NOMO-1 (cell line): ENCODE data around the gene FAXC.
A peak's percentile ranks its signal among the peaks of the same experiment; 100 is the strongest.
"Not testable (repeated sequence)": the region's sequence is repeated elsewhere in the genome, so short reads cannot be mapped to it uniquely, and the experiment has no call there.

Source experiments
- DNase-seq, 2 experiments: peaks; one replicate each; lab custom pipeline; 2025; ENCODE audit not compliant: unreplicated experiment in 2 of 2; lab: John Stamatoyannopoulos, UW

The FAXC gene

DNA sequence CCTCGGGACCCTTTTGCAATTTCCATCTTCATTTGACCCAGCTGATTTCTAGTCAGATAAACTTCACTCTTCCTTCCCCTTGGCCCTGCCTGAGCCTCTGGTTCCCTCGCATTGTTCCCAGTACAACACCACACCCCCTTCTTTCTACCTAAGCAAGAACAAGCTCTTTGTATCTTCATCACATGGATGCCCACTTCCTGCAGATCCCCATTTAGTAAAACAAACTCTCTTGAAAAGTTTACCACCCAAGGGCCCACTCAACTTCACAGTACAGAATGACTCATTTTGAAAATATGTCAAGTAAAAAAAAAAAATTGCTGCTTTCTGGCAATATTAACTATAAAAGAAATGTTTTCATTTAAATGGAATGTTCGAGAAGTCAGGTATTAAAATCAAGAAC lies 5.2 kb downstream of the FAXC start:
- DNase-seq, result no peak

GRCh38 chr6:99341862-99342455 lies 7.5 kb downstream of the FAXC start:
- no peak for DNase-seq

- no peak for DNase-seq
These were observed 11.3 kb downstream of the FAXC start for GRCh38 chr6:99338188-99338587.

DNA sequence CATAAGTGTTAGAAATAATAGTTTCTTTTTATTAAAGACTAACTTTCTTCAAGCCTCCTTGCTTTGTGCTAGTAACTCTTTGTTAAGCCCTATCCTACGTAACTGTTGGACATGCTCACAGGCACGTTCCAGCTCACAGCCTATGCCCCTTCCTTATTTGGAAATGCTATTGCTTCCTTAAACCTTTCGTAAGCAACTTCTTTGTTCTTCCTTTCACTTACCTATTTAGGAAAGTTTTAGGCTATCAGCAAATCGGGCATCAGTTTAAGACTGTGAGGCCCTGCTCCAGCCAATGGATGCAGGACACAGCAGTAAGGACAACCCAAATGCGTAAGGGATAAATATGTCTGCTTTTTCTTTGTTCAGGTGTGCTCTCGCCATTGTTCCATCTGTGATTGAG lies 14.2 kb downstream of the FAXC start:
- DNase-seq, result not testable (repeated sequence)

- peak; percentile 6 to 35 for DNase-seq
These were observed 14.8 kb downstream of the FAXC start for GRCh38 chr6:99334526-99335127.

DNA sequence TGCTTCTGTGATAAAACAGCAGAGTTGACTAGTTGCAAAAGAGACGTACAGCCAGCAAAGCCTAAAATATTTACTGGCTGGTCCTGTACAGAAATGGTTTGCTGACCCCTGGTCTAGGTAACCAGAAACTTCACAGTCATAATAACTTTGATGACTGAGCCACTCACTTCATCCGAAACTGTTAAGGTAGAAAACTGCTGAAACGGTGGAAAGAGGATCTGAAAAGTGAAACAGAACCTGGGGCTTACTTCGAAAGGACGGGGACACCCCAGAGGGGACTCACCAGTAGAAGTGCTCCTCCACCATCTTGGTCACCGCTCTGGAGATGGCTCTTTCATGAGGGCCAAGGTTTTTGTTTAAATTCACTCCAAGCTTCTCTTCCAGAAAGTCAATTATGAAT lies 16.4 kb downstream of the FAXC start:
- DNase-seq, result no peak

DNA sequence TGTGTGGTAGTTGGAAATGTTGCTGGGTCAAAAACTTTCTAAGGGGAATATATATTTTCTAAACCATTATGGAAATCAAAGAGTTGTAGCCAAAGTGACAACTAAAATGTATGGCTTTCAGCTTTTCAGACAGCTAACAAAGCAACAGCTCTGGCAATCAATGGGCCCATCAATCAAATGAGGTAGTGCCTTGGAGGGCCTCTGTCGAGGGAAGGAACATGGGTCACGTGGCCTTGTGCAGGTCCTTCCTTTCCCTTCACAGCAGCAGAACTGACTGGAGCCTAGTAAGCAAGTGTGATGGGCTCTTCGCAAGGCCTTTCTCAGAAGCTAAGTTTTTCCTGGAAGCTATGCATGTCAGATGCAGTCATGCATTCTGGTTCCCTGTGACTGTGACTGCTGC lies 17.9 kb downstream of the FAXC start:
- DNase-seq, result no peak

- DNase-seq, result peak; percentile 34 to 62
These were observed 19.3 kb downstream of the FAXC start for GRCh38 chr6:99330159-99330558.

GRCh38 chr6:99324996-99325395 lies 24.5 kb downstream of the FAXC start:
- DNase-seq, result no peak

- no peak for DNase-seq
These were observed 30.9 kb downstream of the FAXC start for GRCh38 chr6:99318566-99318965.

DNA sequence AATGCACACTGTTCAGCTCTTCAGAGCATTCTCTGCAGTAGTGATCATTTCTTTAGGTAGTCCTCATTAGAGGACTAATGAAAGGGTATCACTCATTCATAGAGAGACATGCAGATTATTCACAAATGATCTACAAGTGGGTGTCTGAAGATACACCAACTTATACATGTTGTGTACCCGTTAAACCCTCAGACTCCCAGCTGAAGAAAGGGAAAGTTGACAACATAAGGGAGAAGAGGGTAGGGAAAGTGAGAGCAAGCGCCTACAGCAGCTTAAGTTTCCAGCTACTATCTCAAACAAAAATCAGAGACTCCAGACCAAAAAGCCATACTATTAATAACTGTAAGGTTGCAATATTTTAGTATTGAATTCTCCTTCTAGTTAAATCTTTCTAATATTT lies 37.1 kb downstream of the FAXC start:
- no peak for DNase-seq

DNA sequence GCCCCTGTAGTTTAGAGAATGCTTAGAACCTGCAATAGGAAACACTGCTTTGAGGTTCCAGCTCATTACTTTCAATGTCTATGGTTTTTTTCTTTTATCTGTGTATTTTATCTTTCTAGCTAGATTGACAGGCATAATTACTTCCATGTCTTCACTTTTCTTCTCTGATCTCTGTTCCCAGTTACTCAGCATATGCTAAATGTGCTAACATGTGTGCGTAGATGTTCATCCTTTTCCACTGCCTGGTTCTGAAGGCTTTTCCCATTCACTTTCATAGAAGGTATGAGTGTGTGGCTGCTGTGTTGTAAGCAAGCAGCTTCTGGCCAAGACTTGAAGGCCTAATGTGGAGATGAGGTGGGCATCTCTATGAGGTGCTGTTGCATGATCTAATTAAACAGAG lies 38.9 kb downstream of the FAXC start:
- DNase-seq, result no peak

DNA sequence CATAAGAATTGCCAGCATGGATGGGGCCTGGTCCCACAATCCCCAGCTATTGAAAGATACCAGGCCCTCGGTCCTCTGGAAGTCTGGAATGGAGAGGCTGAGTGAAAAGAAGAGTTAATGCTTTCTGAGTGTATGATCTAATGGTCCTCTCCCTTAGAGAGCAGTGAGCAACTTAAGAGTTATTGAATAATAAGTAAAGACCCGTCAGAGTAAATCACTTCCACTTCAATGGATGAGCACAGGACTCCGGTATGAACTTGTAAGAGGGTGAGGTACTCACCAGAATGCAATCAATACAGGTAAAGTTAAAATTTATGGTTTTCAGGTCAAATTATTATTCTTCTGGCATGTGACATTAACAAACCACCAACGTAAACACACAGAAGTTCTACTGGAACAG lies 39.9 kb downstream of the FAXC start:
- DNase-seq, result no peak

- DNase-seq, result no peak
These were observed 40.7 kb downstream of the FAXC start for GRCh38 chr6:99308788-99309187.

DNA sequence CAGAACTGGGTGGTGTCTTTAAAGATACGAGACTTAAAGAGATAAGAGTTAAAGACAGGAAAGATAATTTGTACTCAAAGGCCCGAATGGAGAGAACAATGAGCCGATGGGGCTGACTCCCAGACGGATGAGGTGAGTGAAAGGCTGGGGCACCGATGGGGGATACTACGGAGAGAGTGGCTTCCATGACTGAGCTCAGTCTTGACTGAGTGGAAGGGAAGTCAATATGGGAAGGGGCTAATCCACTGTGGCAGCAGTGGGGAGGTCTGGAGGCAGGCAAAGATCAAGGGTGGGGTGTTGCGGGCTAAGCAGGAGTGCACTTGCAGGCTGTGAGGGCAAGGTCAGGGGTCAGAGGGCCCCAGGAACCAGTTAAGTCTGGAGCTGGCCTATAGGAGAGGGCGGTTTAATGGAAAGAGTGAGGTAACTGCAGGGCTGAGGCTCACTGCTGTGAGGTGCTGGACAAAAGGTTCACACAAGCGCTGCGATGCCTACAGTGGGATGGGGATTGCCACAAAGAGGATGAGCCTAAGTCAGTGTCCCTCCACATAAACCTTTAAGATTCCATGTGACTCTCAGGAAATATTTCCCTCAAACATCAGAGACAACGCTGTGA lies 42.1 kb downstream of the FAXC start:
- no peak for DNase-seq

GRCh38 chr6:99306341-99306740 lies 43.1 kb downstream of the FAXC start:
- DNase-seq, result no peak

- DNase-seq, result no peak
These were observed 44.4 kb downstream of the FAXC start for GRCh38 chr6:99305021-99305554.

DNA sequence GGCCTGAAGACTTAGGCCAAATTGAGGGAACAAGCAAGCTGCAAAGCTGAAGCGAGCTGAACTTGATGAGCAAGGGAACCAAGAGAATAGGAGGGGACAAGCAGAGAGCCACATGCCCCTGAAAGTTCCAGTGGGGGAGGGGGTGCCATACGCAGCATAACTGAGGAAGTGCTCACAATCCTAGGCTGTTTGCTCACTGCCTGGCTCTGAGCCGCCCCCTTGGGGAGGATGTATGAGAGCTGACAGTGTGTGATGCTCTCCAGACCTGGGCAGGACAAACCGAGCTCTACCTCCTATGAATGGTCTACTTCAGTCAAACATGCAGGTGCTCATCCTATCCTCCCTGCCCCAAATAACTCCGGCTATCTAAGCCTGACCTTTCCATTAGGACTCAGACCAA lies 52.1 kb downstream of the FAXC start:
- no peak for DNase-seq

DNA sequence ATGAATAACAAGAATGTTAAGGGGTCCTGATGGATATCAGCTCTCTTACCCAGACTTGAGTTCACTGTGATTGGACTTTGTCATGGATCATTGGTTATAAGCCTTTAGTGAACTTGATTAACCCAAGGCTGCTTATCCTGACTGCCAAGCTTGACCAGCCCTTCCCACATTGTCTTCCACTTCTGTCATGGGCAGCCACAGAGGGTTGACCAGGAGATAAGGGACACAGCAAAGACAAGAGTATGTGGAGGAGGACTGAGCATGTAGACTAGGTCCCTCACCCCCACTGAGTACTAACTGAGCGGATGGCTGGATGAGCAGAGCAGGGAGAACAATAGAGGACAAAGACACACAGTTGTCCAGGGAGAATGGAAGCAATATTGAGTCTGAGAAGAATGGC lies 52.5 kb downstream of the FAXC start:
- no peak for DNase-seq

- no peak for DNase-seq
These were observed 53.2 kb downstream of the FAXC start for GRCh38 chr6:99296261-99296660.

DNA sequence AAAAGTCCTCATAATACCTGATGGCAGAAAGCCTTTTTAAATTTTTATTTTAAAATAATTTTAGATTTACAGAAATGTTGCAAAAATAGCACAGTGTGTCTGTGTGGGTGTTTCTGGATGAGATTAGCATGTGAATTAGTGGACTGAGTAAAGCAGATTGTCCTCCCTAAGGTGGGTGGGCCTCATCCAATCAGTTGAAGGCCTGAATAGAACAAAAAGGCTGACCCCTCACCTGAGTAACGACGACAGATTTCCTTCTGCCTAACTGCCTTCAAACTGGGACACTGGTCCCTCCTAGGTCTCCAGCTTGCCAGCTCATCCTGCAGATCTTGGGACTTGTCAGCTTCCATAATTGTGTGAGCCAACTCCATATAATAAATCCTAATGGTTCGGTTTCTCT lies 54.2 kb downstream of the FAXC start:
- DNase-seq, result no peak

GRCh38 chr6:99294786-99295185 lies 54.7 kb downstream of the FAXC start:
- no peak for DNase-seq
